Stimulated activated CD4-positive, alpha-beta T cell treated with anti-CD3 and anti-CD28 coated beads, Interleukin-1b, Interleukin-23, amount 100 ng/mL, for 48 hours (primary cell): ENCODE measurements around the gene FBXW12.
"Not testable (repeated sequence)": the region's sequence is repeated elsewhere in the genome, so short reads cannot be mapped to it uniquely, and the experiment has no call there.

Experiments
- DNase-seq: peaks from one replicate; pipeline ENCODE4 v3.0.0-alpha.2; 2020

Gene FBXW12, protein sequence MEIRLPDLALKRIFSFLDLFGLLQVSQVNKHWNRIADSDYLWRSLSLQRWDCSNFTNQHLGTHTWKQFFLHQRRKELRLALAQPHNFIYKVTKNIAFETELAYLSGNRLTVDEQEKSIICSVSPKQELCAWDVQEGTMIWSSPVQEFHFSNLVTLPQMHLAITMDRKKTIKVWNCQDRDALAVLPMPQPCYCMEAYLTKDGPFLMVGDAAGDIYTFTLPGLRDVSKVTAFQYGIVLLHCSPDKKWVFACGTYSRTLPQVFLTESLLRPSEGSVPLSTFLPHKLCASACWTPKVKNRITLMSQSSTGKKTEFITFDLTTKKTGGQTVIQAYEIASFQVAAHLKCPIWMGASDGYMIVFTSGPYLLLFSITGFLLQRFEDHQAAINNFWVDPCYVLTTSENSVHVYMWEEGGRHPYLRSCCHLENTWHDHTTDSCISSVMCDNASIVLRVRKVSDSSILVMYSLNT

DNA sequence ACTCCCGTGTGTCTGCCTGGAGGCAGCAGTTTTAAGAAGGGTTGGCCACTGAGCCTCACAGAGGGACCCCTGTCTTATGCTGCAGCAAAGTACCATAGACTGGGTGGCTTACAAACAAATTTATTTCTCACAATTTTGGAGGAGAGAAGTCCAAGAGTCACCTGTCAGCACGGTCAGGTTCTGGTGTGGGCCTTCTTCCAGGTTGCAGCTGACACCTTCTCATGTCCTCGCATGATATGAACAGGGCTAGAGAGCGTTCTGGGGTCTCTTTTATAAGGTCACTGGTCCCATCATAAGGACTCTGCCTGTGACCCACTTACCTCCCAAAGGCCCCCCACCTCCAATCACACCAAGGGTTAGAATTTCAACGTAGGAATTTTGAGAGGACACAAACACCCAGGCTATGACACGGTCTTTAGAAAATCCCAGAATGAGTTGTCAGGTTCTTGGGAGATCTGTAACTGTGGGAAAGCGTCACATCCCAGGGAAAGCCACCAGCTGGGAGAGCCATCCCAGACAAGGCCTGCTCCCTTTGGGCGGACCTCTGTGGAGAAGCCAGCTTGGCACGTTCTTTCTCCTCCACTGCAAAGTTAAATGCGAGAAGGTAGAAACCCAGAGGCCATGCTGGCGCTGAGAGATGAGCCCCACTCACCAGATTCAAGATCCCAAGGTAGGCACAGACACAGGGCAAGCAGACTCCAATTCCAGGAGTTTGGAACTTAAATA is at the start of gene FBXW12:
Gene FBXW12 (plus strand): TSS at position 569 of the 726 bp plus-strand sequence. CDS start 549 bp downstream, outside the sequence.
- DNase-seq, result no peak

GRCh38 chr3:48331706-48332435 is 40.1 kb upstream of the FBXW12 start:
- DNase-seq, result not testable (repeated sequence)

DNA sequence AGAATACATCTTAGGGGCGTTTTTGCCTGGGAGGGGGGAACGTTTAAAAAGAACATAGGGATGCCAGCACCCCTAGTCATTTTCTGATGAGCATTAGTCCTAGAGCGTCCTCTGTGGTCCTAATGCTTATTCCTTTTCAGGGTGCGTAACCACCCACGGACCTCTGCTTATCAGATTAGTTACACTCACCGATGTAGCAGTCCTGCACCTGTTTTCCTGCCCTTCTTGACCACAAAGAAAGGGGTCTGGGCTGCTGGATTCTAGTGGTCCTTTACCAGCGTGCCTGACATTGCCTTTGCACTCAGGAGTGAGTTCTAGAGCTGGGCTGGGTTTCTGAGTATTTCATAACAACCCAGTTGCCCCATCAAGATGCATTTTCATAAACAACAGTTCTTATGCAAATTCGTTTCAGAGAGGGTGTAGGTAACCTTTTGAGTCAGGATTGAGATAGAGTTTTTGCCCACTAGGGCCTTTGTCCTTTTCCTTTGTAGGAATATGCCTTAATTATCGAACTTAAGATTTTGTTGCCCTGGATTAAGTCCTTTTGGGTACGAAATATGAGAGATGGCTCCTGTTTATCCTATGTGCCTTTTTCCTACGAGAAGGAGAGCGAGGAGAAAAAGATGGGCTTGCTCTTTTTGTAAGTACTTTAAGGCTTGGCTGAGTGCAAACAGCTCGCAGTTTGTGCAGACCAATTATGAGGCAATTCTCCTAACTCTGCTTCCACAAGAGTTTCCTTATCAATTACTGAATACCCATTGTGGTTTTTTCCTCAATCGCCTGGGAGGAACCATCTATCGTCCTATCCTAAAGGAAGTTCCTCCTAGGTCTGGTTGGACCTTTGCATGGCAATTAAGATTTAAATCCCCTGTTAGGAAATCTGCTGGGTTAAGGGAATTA is 38.4 kb upstream of the FBXW12 start, which contains the start of gene SPINK8:
Gene SPINK8 (minus strand): TSS at position 316 of the 900 bp plus-strand sequence. CDS start 5,320 bp downstream, outside the sequence.
- DNase-seq, result not testable (repeated sequence)

GRCh38 chr3:48334605-48335004 is 37.4 kb upstream of the FBXW12 start:
- DNase-seq, result no peak

- not testable (repeated sequence) for DNase-seq
Measured at GRCh38 chr3:48335286-48335685, 36.7 kb upstream of the FBXW12 start.

DNA sequence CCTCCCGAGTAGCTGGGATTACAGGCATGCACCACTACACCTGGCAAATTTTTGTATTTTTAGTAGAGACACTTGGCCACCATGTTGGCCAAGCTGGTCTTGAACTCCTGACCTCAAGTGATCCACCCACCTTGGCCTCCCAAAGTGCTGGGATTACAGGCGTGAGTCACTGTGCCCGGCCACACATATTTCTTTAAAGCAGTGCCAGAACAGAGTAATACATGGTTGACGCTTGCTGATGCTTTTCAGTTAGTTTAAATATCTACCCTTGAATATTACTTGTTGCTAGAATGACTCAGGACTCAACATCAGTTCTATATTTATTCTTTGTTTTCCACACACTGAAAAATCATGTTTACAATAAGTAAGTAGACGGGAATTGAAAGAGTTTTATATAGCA is 34.5 kb upstream of the FBXW12 start:
- not testable (repeated sequence) for DNase-seq

DNA sequence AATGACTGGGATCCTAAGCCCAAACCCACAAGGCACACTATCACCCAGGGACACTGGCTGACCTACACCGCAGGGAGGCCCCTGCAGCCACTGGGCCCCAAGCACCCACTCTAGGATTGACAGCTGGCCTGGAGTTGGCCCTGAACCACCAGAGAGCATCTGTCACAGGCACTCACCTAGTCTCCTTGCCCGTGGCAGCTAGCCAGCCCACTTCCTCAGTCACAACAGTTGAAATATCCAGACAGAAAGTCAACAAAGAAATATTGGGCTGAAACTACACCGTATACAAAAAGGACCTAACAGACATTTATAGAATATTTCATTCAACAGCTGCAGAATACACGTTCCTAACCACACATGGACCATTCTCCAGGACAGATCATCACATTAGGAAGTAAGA is 33.4 kb upstream of the FBXW12 start:
- DNase-seq, result no peak

- no peak for DNase-seq
Measured at GRCh38 chr3:48343432-48343831, 28.6 kb upstream of the FBXW12 start.

DNA sequence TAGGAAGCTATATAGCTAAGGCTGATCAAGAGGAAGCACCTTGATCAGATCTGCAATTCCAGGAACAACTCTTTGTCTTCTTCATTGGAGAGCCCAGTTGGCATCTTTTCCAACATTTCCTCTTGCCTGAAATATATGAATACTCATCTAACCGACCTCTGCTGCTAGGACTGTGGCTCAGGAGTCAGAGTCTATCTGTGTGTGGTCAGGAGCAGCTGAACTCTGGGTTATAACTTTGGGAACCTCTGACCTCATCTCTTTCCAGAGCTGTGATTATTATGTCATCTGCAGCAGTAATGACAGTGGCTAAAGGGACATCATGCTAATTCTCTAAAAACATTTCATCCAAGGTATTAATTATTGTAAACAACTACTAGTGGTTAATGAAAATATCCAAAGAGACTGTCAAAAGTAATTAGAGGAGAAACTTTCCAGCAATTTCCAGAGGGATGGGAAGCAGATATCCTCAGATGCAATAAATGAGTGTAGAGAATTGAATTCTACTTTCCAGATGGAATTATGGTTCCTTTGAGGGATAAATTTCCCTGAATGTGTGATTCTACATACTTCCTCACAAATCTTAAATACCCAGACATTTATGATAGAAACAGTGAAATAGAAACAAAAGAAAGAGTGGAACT is 27.0 kb upstream of the FBXW12 start:
- DNase-seq, result no peak

DNA sequence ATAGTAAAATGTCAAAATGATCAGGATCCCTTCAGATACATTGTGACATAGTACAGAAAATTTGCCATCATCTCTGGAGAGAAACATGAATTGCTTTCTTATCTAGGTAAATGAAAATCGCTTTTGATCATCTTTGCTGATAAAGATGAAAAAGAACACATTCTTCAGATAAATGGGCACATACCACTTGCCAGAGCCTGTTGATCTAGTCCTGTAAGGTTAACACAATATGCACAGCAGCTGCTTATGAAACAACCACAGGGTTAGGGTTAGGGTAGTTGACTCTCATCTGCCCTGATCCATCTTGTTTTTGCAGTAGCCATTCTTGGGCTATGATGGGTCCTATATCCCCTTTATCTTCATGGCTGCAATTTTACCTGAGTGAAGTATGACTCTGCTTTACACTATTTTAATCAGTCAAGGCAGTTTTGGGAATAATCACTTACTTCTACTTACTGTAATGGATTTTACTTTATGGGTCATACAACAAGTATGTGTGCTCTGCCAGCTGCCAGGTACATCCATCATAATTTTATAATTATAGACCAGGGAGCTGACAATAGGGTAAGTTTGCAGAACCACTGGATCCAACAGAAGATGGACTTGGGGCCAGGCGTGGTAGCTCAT is 26.0 kb upstream of the FBXW12 start:
- no peak for DNase-seq

DNA sequence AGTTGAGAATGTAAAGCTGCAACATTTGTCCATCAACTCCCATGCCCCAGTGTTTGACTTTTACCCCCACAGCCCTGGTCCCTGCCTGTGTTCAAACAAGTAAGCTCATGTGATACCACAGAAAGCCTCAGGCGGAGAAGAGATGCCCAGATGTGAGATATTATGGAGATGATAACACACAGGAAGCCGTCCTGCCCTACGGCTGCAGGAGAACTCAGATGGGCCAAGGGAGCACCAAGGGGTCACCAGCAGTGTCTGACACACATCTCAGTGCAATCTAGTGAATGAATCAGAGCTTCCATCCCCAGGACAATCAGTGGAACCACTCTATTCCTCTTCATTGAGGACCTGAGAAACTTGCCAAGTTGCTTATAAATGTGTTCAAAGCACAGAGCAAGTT is 24.5 kb upstream of the FBXW12 start:
- DNase-seq, result no peak

DNA sequence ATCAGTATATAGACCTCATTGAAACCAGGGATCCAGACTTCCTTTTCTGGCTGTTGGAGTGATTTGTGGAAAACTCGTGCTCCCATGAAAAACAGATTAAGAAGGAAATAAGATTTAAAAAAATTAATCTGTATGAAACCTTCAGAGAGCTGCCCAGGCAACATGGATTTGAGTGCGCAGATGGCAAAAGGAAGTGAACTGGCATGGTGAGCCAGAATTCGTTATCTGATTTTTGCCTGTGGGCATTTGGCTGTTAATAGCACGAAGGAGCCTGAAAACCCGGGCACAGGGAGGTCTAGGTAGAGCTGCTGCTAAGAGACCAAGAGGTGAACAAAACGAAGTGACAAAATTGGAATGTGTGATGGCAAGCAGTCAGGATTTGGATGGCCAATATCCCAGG is 19.5 kb upstream of the FBXW12 start:
- no peak for DNase-seq

- DNase-seq, result no peak
Measured at GRCh38 chr3:48353987-48354386, 18.0 kb upstream of the FBXW12 start.

DNA sequence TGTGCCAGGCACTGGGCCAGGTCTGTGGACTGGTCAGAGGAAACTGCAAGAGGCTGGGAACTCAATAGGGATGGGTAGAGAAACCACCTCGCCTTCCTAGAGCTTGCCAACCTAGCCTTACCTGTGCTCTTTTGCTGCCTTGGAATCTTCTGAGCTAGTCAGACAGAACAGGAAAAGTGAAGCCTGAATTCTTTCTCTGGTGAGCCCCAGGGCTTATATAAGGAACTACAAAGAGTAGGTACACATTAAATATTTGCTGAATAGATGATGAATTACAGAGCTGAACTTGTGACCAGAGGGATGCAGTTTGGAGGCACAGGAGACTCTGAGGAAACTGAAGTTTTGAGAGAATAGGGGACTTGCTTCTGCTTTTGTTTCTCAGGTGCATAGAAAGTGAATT is 15.6 kb upstream of the FBXW12 start:
- DNase-seq, result no peak

GRCh38 chr3:48361928-48362327 is 10.1 kb upstream of the FBXW12 start:
- DNase-seq, result no peak

DNA sequence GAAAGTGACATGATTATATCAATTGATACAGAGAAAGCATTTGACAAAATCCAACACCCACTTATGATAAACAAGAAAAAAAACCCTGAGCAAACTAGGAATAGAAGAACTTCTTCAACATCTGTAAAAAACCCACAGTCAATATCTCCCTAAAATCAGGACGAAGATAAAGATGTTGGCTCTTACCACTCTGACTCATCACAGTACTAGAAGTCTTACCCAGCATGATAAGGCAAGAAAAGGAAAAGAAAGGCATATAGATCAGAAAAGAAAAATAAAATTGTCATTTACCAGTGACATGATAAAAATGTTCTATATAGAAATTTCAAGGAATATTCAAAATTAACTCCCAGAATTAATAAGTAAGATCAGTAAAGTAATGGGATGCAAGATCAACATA is 7.2 kb upstream of the FBXW12 start:
- no peak for DNase-seq

DNA sequence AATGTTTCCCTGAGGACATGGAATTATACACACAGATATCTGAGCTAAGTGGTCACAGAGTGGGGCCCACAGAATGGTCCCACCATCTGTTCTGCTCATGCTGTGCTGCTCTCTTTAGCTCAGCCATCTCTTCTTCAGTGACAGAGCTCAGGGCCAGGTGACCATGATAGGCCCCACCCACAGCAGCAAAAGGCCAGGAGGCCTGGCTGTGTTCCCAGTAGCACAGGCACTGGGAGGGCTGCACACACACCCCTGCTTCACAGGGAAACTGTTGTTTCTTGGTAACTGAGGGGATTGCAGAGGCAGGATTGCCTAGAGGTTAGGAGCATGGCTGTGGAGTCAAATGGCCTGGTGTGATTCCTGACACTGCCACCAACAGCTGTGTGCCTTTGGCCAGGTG is 4.8 kb upstream of the FBXW12 start:
- DNase-seq, result no peak

DNA sequence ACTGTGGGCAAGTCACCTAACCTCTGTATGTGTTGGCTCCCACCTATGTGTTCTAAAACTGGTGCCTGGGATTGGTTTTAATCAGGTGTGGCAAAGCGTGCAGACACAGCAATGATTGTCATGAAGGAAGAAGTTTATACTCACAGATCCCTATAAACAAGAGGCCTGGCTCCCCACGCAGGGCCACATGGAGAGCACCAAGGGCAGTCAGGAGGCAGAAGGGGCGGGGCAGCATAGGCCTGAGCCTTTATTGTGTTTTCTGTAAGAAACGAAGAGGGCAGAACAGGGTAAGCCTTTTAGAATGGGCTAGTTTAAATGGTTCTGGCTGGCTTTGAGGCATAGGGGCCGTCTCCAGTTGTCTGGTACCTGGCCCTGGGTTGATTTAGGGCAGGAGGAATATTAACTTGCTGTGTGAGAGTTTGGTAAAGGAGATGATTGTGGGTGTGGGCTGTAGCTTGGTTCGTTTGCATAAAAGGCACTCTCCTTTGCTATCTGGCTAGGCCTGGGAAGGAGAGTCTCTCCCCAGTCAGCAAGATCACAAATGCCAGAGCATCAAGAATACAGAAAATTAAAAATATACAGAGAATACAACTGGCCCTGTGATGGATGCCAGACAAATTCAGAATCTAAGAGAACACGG is 2.2 kb upstream of the FBXW12 start:
- no peak for DNase-seq

GRCh38 chr3:48370333-48370713 is 1.7 kb upstream of the FBXW12 start:
- no peak for DNase-seq

- DNase-seq, result no peak
Measured at GRCh38 chr3:48372377-48372770, 355 bp downstream of the FBXW12 start.
